DND-41 (cell line): ENCODE measurements around the gene NPPA.

Source experiments
- ATAC-seq: fragments of 200-7000 bp; cut with Tn5 transposase; 3 replicates; pipeline ENCODE4 v1.9.1; 2021; ENCODE audit warnings: low read depth; ENCODE audit not compliant: insufficient read depth
- DNase-seq: peaks from one replicate; pipeline ENCODE4 v3.0.0-alpha.2; 2020
- H2AFZ ChIP-seq: 2 replicates; pipeline ENCODE4 v1.6.0; 2012; ENCODE audit warnings: low read depth, low read length
- H3K27ac ChIP-seq: 2 replicates; pipeline ENCODE4 v1.5.1; 2012; ENCODE audit warnings: low read length, inconsistent platforms
- H3K27me3 ChIP-seq: fragments of 200-600 bp; sonication (generic); 2 replicates; pipeline ENCODE4 v1.6.0; 2012; ENCODE audit warnings: low read length, mild to moderate bottlenecking, inconsistent platforms; ENCODE audit not compliant: insufficient read depth, poor library complexity
- H3K36me3 ChIP-seq: 2 replicates; pipeline ENCODE4 v1.5.1; 2012; ENCODE audit warnings: low read length, inconsistent platforms; ENCODE audit not compliant: insufficient read depth
- H3K4me1 ChIP-seq: 2 replicates; pipeline ENCODE4 v1.5.1; 2012; ENCODE audit warnings: mild to moderate bottlenecking, low read length; ENCODE audit not compliant: insufficient read depth
- H3K4me2 ChIP-seq: 2 replicates; pipeline ENCODE4 v1.6.0; 2012; ENCODE audit warnings: mild to moderate bottlenecking, moderate library complexity, low read length, inconsistent platforms; ENCODE audit not compliant: insufficient read depth
- H3K4me3 ChIP-seq, 2 experiments: fragments of 200-600 bp in 1 of 2; shearing (Covaris generic) in 1 of 2; 2 replicates each; pipeline ENCODE4 v1.5.1; 2012 to 2016; ENCODE audit warnings: inconsistent platforms in 2 of 2, low read length in 2 of 2, mild to moderate bottlenecking in 2 of 2, low read depth in 1 of 2, moderate library complexity in 1 of 2
- H3K79me2 ChIP-seq: 2 replicates; pipeline ENCODE4 v1.6.0; 2012; ENCODE audit warnings: low read length, inconsistent platforms; ENCODE audit not compliant: insufficient read depth
- H3K9ac ChIP-seq: 2 replicates; pipeline ENCODE4 v1.6.0; 2012; ENCODE audit warnings: low read depth, mild to moderate bottlenecking, inconsistent platforms, low read length, moderate library complexity
- H3K9me3 ChIP-seq: 2 replicates; pipeline ENCODE4 v1.5.1; 2012; ENCODE audit warnings: low read length, moderate library complexity, mild to moderate bottlenecking, inconsistent platforms; ENCODE audit not compliant: insufficient read depth, severe bottlenecking
- H4K20me1 ChIP-seq: 2 replicates; pipeline ENCODE4 v1.6.0; 2012; ENCODE audit warnings: low read length; ENCODE audit not compliant: insufficient read depth
- CTCF ChIP-seq: IDR thresholded peaks from 2 replicates; pipeline ENCODE4 v1.5.1; 2012; ENCODE audit warnings: borderline replicate concordance, low read length, moderate library complexity, mild to moderate bottlenecking; ENCODE audit not compliant: poor library complexity, severe bottlenecking; ENCODE audit errors: extremely low read depth
- EZH2 ChIP-seq: IDR thresholded peaks from 3 replicates; pipeline ENCODE4 v1.6.1; 2012; ENCODE audit warnings: borderline replicate concordance, low read depth, mild to moderate bottlenecking, moderate library complexity, low read length, inconsistent platforms; ENCODE audit not compliant: severe bottlenecking

The NPPA gene

DNA sequence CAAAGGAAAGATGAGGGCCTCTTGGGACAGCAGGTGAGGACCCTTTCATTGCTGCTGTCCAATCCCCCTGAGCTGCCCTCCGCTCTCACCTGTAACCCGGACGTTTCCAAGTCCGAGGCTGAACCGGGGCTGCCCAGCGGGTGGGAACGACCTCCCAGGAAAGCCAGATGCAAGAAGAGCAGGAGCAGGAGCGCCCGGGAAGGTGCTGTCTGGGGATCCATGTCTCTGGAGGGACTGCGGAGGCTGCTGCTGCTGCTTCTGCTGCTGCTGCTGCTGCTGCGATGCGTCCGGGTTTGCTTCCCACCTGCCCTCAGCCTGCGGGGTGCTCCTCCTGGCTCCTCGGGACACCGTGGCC lies 11.0 kb upstream of the NPPA start, which contains the start of gene NPPB:
Gene NPPB (minus strand): TSS at position 333 of the 355 bp plus-strand sequence. CDS start 112 bp downstream, at position 221.
- Histone ChIP-seq H2AFZ (no peak within 1 kb of the TSS), H3K4me3 (no peak within 1 kb of the TSS), H3K9ac (no peak within 1 kb of the TSS), H3K27me3 (no peaks in the 10 kb centered on the region), H3K36me3 (no peaks in the 10 kb centered on the region), H3K4me2 (no peak within 1 kb of the TSS), H3K4me1 (peaks cover 20% of the 10 kb centered on the region), H3K79me2 (no peaks in the 10 kb centered on the region), H3K9me3 (no peaks in the 10 kb centered on the region), H4K20me1 (peaks cover 23% of the 10 kb centered on the region), H3K27ac (no peak within 1 kb of the TSS)
- TF ChIP-seq EZH2 (no peak), CTCF (no peak)
- no peak for DNase-seq
- no peak for ATAC-seq

- H3K27me3 ChIP-seq: no peaks in the 10 kb centered on the region
- H2AFZ ChIP-seq: no peak overlapping the region
- DNase-seq (no peak), ATAC-seq (no peak)
- no peak overlapping the region for H3K27ac ChIP-seq
- H4K20me1 ChIP-seq: peaks cover 23% of the 10 kb centered on the region
- no peaks in the 10 kb centered on the region for H3K36me3 ChIP-seq
- peaks cover 20% of the 10 kb centered on the region for H3K4me1 ChIP-seq
- no peak overlapping the region for H3K4me3 ChIP-seq
- no peaks in the 10 kb centered on the region for H3K9me3 ChIP-seq
- no peaks in the 10 kb centered on the region for H3K79me2 ChIP-seq
- no peak overlapping the region for H3K9ac ChIP-seq
- H3K4me2 ChIP-seq: no peak overlapping the region
- TF ChIP-seq CTCF: no peak
- TF ChIP-seq EZH2: no peak
Observed at GRCh38 chr1:11858158-11858557, 10.6 kb upstream of the NPPA start.

DNA sequence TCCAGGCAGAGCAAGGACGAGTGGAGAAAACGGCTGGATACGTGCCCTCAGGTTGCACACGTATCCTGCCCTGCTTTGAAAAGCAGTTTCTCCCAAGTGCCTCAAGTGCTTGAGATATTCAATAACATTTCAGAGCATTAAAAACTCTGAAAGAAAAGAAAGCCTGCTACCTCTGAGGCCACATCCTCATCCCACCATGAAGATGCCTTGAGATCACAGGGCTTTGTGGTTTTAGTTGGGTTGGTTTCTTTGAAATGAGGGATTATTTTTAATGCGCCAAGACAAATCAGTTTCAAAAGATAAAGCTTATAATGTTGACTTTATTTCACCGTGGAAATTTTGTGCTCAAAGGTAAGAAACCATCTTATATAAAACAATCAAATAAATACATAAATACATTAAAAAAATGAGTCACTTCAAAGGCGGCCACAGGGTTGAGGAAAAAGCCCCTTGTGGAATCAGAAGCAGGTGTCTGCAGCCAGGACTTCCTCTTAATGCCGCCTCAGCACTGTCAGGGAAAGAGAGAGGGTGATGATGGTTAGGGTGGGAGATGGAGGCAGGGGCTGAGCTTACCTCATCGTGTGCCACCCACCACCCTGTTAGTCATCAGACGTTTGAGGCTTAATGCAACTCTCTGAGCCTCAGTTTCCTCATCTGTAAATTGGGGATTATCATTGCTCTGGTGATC lies 9.7 kb upstream of the NPPA start:
- no peak overlapping the region for H3K4me2 ChIP-seq
- ATAC-seq (peak; percentile 76), DNase-seq (peak; percentile 41)
- no peaks in the 10 kb centered on the region for H3K9me3 ChIP-seq
- peaks cover 20% of the 10 kb centered on the region for H3K4me1 ChIP-seq
- no peak overlapping the region for H3K4me3 ChIP-seq
- peaks cover 23% of the 10 kb centered on the region for H4K20me1 ChIP-seq
- no peaks in the 10 kb centered on the region for H3K27me3 ChIP-seq
- H3K79me2 ChIP-seq: no peaks in the 10 kb centered on the region
- no peaks in the 10 kb centered on the region for H3K36me3 ChIP-seq
- H2AFZ ChIP-seq: no peak overlapping the region
- TF ChIP-seq EZH2 (no peak), CTCF (no peak)
- H3K9ac ChIP-seq: no peak overlapping the region
- H3K27ac ChIP-seq: no peak overlapping the region
